Measurements from ENCODE around the gene DERA. TPM values are rescaled to one million over a fixed set of nuclear protein-coding genes. Genes with fewer than 3 reads are reported as not detected.

Gene DERA
- total RNA-seq = 21.2 and 22.1 TPM in 2 replicates

DNA sequence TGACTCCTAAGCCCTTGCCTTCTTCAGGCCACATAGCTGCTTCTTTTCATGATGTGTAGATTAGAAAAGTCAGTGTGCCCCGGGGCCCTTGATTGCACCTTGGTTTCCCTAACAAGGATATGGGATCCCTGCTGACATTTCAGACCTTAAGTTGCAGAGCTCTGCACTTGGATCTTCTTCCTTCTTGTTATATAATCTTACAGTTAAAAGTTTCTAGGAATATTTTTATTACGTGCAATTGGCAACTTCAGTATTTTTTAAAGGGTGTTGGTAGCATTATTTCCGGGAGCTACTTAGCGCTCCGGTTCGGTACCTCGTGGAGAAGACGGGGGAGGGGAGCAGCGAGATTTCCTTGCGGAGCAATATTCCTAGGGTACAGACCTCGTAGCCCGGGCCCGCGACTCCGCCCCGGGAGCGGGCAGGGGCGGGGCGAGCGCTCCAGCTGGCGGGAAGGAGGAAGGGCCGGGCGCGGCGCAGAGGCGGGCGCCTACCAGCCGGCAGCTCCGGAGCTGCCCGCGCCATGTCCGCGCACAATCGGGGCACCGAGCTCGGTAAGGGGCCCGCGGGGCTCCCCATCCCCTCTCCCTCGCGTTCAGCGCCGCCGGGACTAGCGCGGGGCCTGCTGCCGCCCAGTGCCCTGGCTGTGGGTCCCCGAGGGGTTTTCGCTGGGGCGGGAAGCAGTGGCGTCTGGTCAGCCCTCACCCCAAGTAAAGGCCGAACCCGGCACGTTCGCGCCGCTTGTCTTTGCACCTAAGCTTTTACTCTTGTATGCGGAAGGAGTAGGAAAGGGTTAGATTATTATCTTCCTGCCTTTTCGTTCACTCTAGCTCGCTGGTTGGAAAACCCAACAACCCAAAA lies at the start of gene DERA:
DERA (plus strand) TSS at position 469 of the 858 bp plus-strand sequence; CDS start at position 521, 52 bp downstream.
- DNase-seq (peak; percentile 69), ATAC-seq (ENCODE audit: low read depth) (peak; percentile 96)
- peaks cover 2% of the 10 kb centered on the region for H3K36me3 Mint-ChIP-seq (ENCODE audit: low read depth)
- peak within 1 kb of the TSS; percentile 86 for H3K4me3 Mint-ChIP-seq
- H3K9me3 Mint-ChIP-seq = no peaks in the 10 kb centered on the region
- POLR2A ChIA-PET = interaction anchor here (0.5 to 2.8 kb wide), 12 partner anchors 8 to 1344 kb away, joined by 3 to 19 read pairs (median 3); partner anchors contain the start of genes EPS8 and STRAP
- CTCF ChIA-PET = interaction anchor here (0.7 to 2.4 kb wide), 7 partner anchors 12 to 388 kb away, joined by 3 to 14 read pairs (median 5); no protein-coding TSS in a partner anchor
- TF ChIP-seq, protein P1, sequence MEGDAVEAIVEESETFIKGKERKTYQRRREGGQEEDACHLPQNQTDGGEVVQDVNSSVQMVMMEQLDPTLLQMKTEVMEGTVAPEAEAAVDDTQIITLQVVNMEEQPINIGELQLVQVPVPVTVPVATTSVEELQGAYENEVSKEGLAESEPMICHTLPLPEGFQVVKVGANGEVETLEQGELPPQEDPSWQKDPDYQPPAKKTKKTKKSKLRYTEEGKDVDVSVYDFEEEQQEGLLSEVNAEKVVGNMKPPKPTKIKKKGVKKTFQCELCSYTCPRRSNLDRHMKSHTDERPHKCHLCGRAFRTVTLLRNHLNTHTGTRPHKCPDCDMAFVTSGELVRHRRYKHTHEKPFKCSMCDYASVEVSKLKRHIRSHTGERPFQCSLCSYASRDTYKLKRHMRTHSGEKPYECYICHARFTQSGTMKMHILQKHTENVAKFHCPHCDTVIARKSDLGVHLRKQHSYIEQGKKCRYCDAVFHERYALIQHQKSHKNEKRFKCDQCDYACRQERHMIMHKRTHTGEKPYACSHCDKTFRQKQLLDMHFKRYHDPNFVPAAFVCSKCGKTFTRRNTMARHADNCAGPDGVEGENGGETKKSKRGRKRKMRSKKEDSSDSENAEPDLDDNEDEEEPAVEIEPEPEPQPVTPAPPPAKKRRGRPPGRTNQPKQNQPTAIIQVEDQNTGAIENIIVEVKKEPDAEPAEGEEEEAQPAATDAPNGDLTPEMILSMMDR (IDR thresholded peaks at IDR 0.05) = no peak
- peak within 1 kb of the TSS; percentile 83 for H3K27ac Mint-ChIP-seq
- no peaks in the 10 kb centered on the region for H3K27me3 Mint-ChIP-seq
- intact Hi-C loops (cut with micrococcal nuclease) = loop anchor here (1.0 to 2.0 kb wide), 2 partner anchors 14 to 29 kb away; partner anchors contain the start of gene STRAP
- peaks cover 20% of the 10 kb centered on the region for H3K4me1 Mint-ChIP-seq

DNA sequence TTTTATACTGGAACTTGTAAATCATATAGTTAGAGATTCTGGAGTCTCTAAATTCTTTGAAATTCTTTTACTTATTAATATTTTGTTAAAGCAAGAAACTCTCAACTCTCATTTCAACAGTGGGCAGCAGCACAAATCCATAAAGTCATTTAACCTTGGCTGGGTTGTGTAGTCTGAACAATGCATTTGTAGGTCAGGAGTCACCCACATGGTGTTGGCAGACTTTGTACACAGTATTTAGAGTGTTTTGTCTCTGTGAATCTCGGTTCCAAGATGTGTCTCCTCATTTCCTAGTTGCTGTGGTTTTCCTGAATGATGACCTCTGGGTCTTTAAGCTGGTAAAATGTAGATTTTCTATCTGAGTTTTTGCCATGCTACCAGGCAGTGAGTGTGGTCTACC lies 49.7 kb upstream of the DERA start:
- POLR2A ChIA-PET = interaction anchor here (0.7 kb wide), 1 partner anchor 360 kb away, joined by 3 read pairs; no protein-coding TSS in a partner anchor
- Mint-ChIP-seq H3K36me3 (ENCODE audit: low read depth) (no peaks in the 10 kb centered on the region), H3K27me3 (no peaks in the 10 kb centered on the region), H3K9me3 (no peaks in the 10 kb centered on the region), H3K27ac (no peak overlapping the region), H3K4me1 (peaks cover 7% of the 10 kb centered on the region), H3K4me3 (no peak overlapping the region)
- CTCF ChIA-PET = no interaction called here
- TF ChIP-seq, protein P1 (IDR thresholded peaks at IDR 0.05) = no peak
- DNase-seq = no peak
- no peak for ATAC-seq (ENCODE audit: low read depth)
- intact Hi-C loops (cut with micrococcal nuclease) = no loop called here

DNA sequence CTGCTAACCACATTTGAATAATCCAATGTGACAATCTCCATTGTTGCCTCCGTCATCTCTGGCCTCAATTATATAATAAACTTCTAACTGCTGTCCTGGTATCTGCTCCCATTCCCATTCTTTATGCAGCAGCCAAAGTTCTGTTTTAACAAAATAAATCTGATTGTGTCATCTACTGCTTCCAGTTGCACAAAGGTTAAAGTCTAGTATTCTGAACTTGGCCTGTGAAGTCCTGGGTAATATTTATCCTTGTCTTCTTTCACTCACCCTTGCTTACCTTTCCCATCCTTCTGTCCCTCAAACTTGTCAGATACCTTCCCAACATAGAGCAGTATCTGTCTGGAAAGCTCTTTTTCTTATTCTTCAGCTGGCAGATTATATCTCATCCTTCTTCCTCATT lies 48.3 kb upstream of the DERA start:
- peaks cover 7% of the 10 kb centered on the region for H3K4me1 Mint-ChIP-seq
- no peaks in the 10 kb centered on the region for H3K36me3 Mint-ChIP-seq (ENCODE audit: low read depth)
- ATAC-seq (ENCODE audit: low read depth) (no peak), DNase-seq (no peak)
- intact Hi-C loops (cut with micrococcal nuclease) = no loop called here
- no peak overlapping the region for H3K4me3 Mint-ChIP-seq
- TF ChIP-seq, protein P1 (IDR thresholded peaks at IDR 0.05) = no peak
- no peak overlapping the region for H3K27ac Mint-ChIP-seq
- H3K27me3 Mint-ChIP-seq = no peaks in the 10 kb centered on the region
- ChIA-PET CTCF (interaction anchor here (2.0 kb wide), 1 partner anchor 278 kb away, joined by 5 read pairs; no protein-coding TSS in a partner anchor), POLR2A (no interaction called here)
- no peaks in the 10 kb centered on the region for H3K9me3 Mint-ChIP-seq

DNA sequence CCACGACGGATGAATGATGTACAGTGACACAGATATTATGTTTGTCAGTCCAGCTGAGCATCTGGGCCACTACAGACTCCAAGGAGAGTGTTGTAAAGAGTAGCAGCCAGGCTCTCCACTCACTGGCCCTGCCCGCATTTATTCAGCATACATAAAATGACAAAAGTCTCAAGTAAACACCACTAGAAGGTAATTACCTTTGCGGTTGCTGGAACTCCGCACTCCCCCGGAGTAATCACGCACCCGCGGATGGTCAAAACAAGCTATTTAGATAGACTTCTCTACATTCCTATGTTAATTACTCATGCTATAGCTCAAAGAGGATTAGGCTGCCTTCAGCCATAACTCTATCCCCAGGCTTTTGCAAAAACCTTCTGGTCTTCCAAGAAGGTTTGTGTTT lies 47.8 kb upstream of the DERA start:
- Mint-ChIP-seq H3K4me1 (peaks cover 7% of the 10 kb centered on the region), H3K27me3 (no peaks in the 10 kb centered on the region), H3K9me3 (no peaks in the 10 kb centered on the region), H3K27ac (no peak overlapping the region), H3K36me3 (ENCODE audit: low read depth) (no peaks in the 10 kb centered on the region), H3K4me3 (no peak overlapping the region)
- ChIA-PET CTCF (interaction anchor here (0.6 to 2.0 kb wide), 2 partner anchors 279 to 337 kb away, joined by 3 to 5 read pairs; no protein-coding TSS in a partner anchor), POLR2A (no interaction called here)
- ATAC-seq (ENCODE audit: low read depth) = no peak
- TF ChIP-seq, protein P1 (IDR thresholded peaks at IDR 0.05) = no peak
- DNase-seq = no peak
- intact Hi-C loops (cut with micrococcal nuclease) = no loop called here

DNA sequence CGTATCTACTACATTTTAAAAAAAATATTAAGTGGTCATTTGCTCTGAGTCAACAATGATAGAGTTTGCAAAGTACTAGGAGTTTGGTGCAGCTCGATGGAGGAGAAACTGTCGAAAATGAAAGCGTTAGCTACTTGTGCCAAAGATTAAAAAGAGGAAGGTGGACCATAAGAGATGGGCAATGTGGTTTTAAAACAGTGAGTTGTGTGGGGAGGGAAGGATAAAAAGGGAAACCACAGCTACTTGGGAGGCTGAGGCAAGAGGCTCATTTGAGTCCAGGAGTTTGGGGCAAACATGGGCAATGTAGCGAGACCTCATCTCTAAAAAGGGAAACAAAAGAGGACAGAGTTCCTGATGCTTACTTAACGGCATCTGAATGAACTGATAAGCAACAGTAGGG lies 47.1 kb upstream of the DERA start:
- Mint-ChIP-seq H3K4me3 (peak overlapping the region; percentile 19), H3K27ac (peak overlapping the region; percentile 27), H3K36me3 (ENCODE audit: low read depth) (no peaks in the 10 kb centered on the region), H3K9me3 (no peaks in the 10 kb centered on the region), H3K27me3 (no peaks in the 10 kb centered on the region), H3K4me1 (peaks cover 7% of the 10 kb centered on the region)
- ChIA-PET POLR2A (no interaction called here), CTCF (interaction anchor here (0.6 to 2.0 kb wide), 2 partner anchors 279 to 338 kb away, joined by 3 to 5 read pairs; no protein-coding TSS in a partner anchor)
- ATAC-seq (ENCODE audit: low read depth) (peak; percentile 34), DNase-seq (no peak)
- intact Hi-C loops (cut with micrococcal nuclease) = no loop called here
- TF ChIP-seq, protein P1 (IDR thresholded peaks at IDR 0.05) = no peak
